HG03432 (cell line): Measurements from ENCODE around the gene FAM184A.

Experiments used
- ATAC-seq: cut with Tn5 transposase; IDR thresholded peaks from one replicate; pipeline ENCODE4 v1.9.1; 2021; ENCODE audit warnings: mild to moderate bottlenecking, moderate library complexity; ENCODE audit not compliant: unreplicated experiment

FAM184A gene

GRCh38 chr6:118970866-118971265, 107.6 kb downstream of the FAM184A start:
- ATAC-seq, result no peak

GRCh38 chr6:118968416-118968815, 110.0 kb downstream of the FAM184A start:
- ATAC-seq, result no peak

DNA sequence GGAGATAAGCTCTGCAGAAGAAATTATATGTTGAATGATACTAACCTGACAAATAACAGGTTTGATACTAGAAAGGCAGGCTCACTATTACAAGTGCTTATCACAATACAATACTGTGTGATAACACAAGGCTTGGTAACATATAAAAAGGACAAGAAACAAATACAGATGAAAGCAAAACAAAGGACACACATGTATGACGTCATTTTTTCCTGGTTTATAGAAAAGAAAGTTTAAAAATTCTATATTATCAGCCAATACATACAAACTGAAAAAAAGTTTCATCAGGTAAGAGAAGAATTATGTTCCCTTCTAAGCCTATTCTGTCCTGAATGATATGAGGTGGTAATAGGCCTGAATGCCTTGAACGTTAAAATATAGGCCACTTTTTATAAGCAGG, 111.2 kb downstream of the FAM184A start:
- no peak for ATAC-seq

- no peak for ATAC-seq
Measured at GRCh38 chr6:118965843-118966370, 112.6 kb downstream of the FAM184A start.

GRCh38 chr6:118965371-118965770, 113.1 kb downstream of the FAM184A start:
- no peak for ATAC-seq

- no peak for ATAC-seq
Measured at GRCh38 chr6:118963003-118963402, 115.5 kb downstream of the FAM184A start.

DNA sequence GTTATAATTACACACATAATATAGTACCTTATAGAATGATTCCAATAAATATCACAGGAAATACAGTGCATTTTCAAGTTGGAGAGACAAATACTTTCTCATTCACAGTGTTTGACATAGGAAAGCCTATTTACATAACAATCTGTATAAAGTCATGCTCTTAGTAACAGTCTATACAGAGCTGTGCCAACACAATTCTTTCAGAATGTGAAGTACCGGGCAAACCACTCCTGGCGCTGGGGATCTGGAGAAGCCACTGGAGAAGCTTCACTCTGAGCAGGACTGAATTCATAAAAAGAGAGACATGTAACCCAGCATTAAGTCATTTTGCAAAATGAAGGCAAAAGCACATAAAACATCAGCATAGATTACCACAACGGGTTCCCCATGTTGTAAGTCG, 118.6 kb downstream of the FAM184A start:
- ATAC-seq, result no peak

GRCh38 chr6:118953391-118953790, 125.1 kb downstream of the FAM184A start:
- ATAC-seq, result no peak

GRCh38 chr6:118952683-118953082, 125.8 kb downstream of the FAM184A start:
- no peak for ATAC-seq

DNA sequence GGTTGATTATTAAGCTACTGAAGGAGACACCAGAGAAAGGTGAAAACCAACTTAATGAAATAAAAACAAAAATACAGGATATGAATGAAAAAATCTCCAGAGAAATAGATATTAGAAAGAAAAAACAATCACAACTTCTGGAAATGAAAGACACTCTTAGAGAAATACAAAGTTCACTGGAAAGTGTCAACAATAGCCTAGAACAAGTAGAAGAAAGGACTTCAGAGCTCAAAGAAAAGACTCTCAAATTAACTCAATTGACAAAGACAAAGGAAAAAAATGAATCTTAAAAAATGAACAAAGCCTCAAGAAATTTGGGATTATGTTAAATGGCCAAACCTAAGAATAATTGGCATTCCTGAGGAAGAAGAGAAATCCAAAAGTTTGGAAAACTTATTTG, 133.2 kb downstream of the FAM184A start:
- no peak for ATAC-seq

DNA sequence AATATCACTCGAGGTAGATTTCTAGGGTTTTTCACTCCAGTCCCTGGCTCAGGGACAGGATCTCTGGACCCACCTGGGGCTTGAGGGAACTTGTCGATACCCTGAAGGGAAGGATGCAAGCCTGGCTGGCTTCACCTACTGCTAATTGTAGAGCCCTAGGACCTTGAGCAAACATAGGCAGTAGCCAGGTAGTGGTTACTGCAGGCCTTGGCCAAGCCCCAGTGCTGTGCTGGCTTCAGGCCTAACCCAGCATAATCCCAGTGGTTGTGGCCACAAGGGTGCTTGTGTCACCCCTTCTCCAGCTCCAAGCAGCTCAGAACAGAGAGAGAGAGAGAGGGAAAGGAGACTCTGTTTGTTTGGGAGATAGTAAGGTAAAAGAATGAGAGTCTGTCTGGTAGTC, 137.7 kb downstream of the FAM184A start:
- no peak for ATAC-seq

DNA sequence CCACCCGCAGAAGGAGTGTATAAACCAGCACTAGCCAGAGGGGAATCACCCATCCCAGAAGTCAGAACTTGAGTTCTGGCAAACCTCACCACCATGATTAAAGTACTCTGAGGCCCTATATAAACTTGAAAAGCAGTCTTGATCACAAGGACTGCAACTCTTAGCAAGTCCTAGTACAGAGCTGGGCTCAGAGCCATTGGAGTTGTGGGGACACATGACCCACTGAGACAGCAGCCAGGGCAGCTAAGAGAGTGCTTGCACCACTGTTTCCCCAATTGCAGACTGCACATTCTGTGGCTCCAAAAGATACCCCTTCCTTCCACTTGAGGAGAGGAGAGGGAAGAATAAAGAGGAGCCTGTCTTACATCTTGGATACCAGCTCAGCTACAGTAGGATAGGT, 138.8 kb downstream of the FAM184A start:
- no peak for ATAC-seq

DNA sequence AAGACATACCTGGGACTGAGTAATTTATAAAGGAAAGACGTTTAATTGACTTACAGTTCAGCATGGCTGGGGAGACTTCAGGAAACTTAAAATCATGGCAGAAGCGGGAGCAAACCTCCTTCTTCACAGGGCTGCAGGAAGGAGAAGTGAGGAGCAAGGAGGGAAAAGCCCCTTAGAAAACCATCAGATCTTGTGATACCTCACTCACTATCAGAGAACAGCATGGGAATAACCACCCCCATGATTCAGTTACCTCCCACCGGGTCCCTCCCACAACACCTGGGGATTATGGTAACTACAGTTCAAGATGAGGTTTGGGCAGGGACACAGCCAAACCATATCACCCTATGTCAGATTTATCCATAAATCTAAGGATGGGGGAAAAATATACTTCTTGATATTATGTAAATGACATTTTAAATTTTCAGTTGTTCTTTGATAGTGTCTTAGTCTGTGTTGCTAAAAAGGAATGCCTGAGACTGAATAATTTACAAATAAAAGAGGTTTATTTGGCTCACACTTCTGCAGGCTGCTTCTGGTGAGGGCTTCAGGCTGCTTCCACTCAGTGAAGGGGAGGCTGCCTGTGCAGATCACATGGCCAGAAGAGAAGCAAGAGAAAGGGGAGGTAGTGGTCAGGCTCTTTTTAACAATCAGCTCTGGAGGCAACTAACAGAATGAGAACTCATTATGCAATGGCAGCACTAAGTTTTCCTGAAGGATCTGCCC, 142.3 kb downstream of the FAM184A start:
- no peak for ATAC-seq

GRCh38 chr6:118935331-118935668, 143.2 kb downstream of the FAM184A start:
- peak; percentile 3 for ATAC-seq

DNA sequence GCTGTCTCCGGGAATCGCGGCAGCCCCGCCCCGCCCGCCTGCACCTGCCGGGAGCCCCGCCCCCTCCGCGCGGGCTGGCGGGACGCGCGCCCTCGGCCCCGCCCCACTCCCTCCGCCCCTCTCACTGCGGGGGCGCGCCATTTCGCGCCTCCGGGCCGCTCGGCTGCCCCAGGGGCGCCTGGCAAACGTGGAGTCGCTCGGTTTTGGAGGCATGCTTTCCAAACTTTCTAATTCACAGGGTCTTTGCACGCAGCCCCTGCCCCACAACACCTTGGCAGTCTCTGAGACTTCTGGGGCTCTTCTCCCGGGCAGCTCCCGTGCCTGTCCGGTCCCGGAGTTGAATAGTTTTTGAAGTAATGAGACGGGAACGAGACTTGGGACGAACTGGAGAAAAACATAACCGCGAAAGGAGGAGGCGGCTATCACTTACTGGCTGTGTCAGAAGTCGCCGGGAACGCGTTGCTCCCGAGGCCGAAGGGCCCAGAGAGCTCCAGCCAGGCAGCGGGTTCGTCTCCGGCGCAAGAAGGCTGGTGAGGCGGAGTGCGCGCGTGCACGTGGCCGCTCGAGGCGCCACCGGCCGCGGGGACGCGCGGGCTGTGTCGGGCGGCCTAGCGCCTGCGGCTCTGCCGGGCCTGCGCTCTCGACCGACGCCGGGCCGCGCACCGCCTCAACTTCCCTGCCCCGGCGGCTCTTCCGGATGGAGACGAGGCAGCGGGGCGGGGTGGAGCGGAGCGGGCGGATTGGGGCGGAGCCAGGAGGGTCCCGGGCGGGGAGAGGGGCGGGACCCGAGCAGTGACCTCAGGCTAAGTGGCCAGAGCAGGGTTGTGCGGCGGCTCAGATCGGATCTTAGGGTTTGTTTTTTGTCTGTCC, 143.8 kb downstream of the FAM184A start, which contains the start of gene MCM9:
TSS of gene MCM9 (minus strand) at position 699 of the 870 bp plus-strand sequence. CDS start 3,436 bp downstream, outside the sequence.
- peak; percentile 96 for ATAC-seq

GRCh38 chr6:118933855-118934460, 144.5 kb downstream of the FAM184A start:
- ATAC-seq, result peak; percentile 0

GRCh38 chr6:118932421-118932820, 146.0 kb downstream of the FAM184A start:
- ATAC-seq, result no peak

DNA sequence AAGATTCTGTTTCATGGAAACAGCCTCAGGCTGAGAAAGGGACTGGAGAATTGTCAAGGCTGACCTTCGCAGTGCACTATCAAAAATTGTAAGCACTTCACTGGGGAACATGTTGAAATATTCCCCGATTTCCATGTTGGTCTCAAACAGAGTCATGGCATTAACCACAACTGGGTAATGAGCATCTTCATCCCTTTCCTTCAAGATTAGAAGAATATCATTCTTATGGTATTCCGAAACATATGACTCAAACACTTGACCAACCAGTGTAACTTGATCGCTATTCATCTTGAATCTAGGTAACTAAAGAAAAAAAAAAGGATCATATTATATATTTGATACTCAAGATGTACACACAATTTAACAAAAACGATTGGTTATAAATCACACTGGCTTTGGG, 147.0 kb downstream of the FAM184A start:
- ATAC-seq, result no peak

- no peak for ATAC-seq
Measured at GRCh38 chr6:118930680-118931079, 147.8 kb downstream of the FAM184A start.

GRCh38 chr6:118923035-118923434, 155.4 kb downstream of the FAM184A start:
- ATAC-seq, result no peak

DNA sequence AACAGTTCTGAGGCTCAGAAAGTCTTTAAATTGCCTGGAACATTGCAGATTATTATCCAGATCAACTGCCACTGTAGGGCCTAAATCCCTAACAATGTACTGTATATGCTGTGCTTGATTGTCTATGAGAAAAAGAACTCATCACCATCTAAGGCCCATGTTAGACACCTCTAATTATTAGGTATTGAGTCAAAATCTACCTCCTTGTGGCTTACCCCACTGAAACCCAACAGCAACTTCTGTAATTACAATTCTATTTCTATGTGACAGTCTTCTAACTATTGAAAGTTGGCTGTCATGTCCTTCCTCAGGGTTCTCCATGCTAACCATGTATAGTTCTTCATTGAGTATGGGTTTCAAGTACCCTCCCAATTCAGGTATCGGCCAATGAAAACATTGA, 157.4 kb downstream of the FAM184A start:
- no peak for ATAC-seq
